GM12875 (cell line): ENCODE results near the gene OR10A5.

Experiments used
- H3K4me3 ChIP-seq: one replicate; pipeline ENCODE4 v1.5.1; 2011; ENCODE audit warnings: low read depth, low read length, control low read depth
- TF ChIP-seq, protein P1 (sequence below): IDR thresholded peaks from 2 replicates; pipeline ENCODE4 v1.5.1; 2011; ENCODE audit warnings: low read depth, mild to moderate bottlenecking, control low read depth, inconsistent platforms, low read length, moderate library complexity, borderline replicate concordance; ENCODE audit not compliant: insufficient read depth

Gene OR10A5

DNA sequence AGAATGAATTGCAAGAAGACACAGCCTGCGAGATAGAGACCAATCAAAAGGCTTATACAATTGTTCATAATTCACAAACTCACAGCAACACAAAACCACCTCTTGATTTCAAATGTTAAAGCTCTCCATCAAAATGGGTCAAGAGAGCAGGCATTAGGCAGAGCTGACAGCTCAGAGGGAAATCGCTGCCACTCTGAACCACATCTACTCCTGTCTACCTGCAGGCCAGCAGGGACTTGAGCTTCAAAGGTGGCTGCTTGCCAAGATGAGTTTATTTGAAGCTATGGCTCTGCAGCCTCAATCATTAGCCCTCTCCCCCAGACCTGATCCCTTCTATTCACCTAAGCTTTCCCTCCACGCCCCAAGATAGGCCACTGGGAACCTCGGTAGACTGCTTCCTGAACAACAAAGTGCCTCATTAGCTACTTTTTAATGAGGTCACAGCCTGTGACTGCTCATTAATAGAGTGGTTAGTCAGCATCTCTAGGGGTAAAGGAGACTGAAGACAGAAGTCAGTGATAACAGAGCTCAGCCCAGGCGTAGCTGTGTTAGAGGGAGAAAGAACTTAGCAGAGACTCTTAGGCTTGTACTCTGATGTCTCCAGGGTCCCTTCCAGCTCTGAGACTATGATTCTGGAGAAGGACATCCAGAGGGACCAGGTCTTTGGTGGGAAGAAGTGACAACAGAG lies 21.2 kb upstream of the OR10A5 start:
- TF ChIP-seq, protein P1, sequence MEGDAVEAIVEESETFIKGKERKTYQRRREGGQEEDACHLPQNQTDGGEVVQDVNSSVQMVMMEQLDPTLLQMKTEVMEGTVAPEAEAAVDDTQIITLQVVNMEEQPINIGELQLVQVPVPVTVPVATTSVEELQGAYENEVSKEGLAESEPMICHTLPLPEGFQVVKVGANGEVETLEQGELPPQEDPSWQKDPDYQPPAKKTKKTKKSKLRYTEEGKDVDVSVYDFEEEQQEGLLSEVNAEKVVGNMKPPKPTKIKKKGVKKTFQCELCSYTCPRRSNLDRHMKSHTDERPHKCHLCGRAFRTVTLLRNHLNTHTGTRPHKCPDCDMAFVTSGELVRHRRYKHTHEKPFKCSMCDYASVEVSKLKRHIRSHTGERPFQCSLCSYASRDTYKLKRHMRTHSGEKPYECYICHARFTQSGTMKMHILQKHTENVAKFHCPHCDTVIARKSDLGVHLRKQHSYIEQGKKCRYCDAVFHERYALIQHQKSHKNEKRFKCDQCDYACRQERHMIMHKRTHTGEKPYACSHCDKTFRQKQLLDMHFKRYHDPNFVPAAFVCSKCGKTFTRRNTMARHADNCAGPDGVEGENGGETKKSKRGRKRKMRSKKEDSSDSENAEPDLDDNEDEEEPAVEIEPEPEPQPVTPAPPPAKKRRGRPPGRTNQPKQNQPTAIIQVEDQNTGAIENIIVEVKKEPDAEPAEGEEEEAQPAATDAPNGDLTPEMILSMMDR, result no peak
- H3K4me3 ChIP-seq, result no peak overlapping the region

DNA sequence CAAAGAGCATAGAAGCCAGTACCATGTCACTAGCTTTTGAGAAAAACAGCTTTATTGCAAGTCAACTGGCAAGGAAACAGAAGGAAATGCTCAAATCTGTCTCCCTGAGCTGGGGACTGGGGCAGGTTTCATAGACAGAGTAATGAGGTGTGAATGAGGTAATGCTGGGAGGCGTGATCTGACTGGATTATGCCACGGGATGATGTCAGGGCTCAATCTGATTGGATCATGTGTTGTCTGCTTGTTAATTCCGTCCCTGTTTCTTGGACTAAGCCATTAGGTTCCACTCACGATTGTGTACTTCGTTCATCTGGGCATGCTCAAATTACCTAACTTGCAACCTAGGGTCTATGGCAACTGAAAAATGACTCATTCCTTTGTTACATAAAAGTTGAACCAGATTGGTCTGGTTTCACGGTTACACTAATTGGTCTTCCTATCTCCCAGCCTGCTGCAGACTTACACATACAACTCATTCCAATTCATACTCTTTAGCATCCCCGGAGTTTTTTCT lies 20.2 kb upstream of the OR10A5 start:
- TF ChIP-seq, protein P1, result no peak
- no peak overlapping the region for H3K4me3 ChIP-seq

DNA sequence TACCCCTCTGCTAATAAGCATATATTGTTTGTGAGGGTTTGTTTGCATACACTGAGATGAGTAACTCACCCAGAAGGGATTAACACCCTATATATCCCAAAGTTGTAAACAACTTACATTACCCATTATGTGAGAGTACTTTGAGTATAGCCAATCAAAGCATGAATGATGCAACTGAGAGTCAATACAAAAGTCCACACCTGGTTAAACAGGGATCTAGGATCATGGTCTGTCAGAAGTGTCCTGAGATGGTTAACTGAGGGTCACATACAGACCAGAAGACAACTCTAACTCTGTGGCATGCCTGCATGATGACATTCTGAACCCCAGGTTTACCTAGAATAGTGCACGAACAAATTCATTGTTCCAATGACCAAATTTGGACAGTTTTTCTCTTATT lies 17.4 kb upstream of the OR10A5 start:
- no peak overlapping the region for H3K4me3 ChIP-seq
- TF ChIP-seq, protein P1, result no peak

DNA sequence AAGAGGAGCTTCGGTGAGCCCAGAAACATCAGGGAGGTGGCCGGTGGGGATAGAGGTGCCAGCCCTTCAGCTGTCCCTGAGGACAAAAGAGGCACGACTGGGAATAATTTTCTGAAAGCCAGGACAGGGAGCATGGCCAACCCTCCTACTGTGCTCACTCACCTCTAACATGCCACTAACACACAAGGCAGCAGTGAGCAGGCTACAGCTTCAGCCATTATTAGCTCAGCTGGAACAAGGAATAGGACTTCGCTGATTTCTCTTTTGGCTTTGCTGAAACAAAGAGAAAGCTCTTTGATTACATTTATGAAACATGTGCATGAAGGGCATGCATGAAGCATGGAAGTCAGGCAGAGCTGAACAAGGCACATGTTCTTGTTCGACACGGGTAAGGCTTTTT lies 12.1 kb upstream of the OR10A5 start:
- H3K4me3 ChIP-seq, result no peak overlapping the region
- TF ChIP-seq, protein P1, result no peak

DNA sequence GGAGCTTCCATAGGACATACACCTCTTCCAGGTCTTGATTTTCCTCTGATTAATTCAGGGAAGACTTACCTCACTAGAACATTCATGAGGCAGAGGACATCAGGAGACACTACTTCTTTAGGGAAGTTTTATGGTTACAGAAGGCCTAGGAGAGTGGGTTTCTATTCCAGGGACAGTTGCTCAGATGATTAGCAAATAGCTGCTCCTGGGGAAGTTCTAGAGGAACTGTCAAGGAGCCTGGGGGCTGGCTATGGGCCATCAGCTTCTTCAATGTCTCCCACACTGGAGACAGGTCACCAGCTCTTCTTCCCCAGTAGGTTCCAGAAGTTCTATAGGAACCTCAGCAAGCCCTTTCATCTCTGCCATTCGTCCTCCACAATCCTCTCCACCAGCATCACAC lies 11.5 kb upstream of the OR10A5 start:
- TF ChIP-seq, protein P1, result no peak
- H3K4me3 ChIP-seq, result no peak overlapping the region

DNA sequence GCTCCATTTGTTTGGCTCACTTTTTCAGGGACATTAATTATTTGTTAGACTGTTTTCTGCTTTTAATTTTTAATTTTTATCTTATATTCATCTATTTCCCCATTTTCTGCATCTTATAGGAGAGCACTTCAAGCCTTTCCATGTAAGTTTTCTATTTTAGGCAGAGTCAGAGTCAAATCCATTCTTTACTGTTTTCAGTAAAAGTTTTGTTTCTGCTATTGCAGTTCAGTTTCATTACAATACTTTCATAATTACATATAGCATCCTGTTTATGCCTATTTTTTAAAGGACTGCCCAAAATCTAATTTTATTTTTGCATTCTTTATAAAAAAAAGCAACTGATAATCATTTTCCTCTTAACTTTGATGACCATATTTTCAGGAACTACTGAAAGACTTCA lies 3.8 kb upstream of the OR10A5 start:
- TF ChIP-seq, protein P1, result no peak
- H3K4me3 ChIP-seq, result no peak overlapping the region

DNA sequence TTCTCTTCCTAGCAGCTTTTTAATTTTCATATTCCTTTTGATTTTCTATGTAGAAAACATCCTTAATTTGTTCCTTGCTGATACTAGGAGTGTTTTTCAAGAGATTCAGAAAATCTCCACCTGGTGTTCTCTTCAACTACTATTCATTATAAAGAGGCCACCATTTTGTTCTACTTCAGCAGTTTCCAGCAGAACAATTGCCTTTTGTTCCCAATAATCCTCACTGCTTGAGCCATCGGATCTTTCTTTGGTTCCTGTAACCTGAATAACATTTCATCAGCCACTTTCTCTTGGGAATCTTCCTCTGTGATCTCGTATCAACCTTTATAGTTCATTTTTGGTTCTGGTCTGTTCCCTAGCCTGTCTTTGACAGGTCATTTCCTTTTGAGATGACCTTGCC lies 1.8 kb upstream of the OR10A5 start:
- TF ChIP-seq, protein P1, result no peak
- H3K4me3 ChIP-seq, result no peak overlapping the region
